Liver (tissue), 9 donors: ENCODE results near the gene SNX15. TPM values are rescaled to one million over a fixed set of nuclear protein-coding genes. Genes with fewer than 3 reads are reported as not detected.

Experiments used
- DNase-seq: peaks from one replicate; pipeline ENCODE4 v3.0.0-alpha.2; 2017; ENCODE audit warnings: low spot score
- H3K27ac ChIP-seq, 2 donors: one replicate each; pipeline ENCODE4 v1.7.0; 2013; ENCODE audit warnings: inconsistent platforms in 2 of 2, low read length in 2 of 2, control low read depth in 1 of 2, low read depth in 1 of 2, mild to moderate bottlenecking in 1 of 2
- H3K27me3 ChIP-seq, 4 donors: one replicate each; pipeline versions ENCODE4 v1.6.1 to v1.7.0; 2013; ENCODE audit warnings: low read length in 3 of 4, inconsistent platforms in 1 of 4, mild to moderate bottlenecking in 1 of 4, moderate library complexity in 1 of 4; ENCODE audit not compliant: control insufficient read depth in 4 of 4, insufficient read depth in 4 of 4
- H3K36me3 ChIP-seq, 4 donors: one replicate each; pipeline versions ENCODE4 v1.6.1 to v1.7.0; 2013; ENCODE audit warnings: low read length in 3 of 4, mild to moderate bottlenecking in 3 of 4, low read depth in 1 of 4, moderate library complexity in 1 of 4; ENCODE audit not compliant: control insufficient read depth in 4 of 4, insufficient read depth in 3 of 4
- H3K4me1 ChIP-seq, 4 donors: one replicate each; pipeline versions ENCODE4 v1.6.1 to v1.7.0; 2013; ENCODE audit warnings: low read length in 3 of 4, mild to moderate bottlenecking in 3 of 4, moderate library complexity in 1 of 4; ENCODE audit not compliant: control insufficient read depth in 4 of 4, insufficient read depth in 4 of 4
- H3K4me3 ChIP-seq, 3 donors: one replicate each; pipeline versions ENCODE4 v1.6.1 to v1.7.0; 2013; ENCODE audit warnings: low read length in 3 of 3, control low read depth in 1 of 3, low read depth in 1 of 3, mild to moderate bottlenecking in 1 of 3
- H3K9ac ChIP-seq, 2 donors: one replicate each; pipeline ENCODE4 v1.7.0; 2013; ENCODE audit warnings: low read length in 2 of 2, mild to moderate bottlenecking in 2 of 2, moderate library complexity in 2 of 2, control low read depth in 1 of 2, low read depth in 1 of 2
- H3K9me3 ChIP-seq, 4 donors: one replicate each; pipeline versions ENCODE4 v1.6.1 to v1.7.0; 2013; ENCODE audit warnings: low read length in 3 of 4; ENCODE audit not compliant: control insufficient read depth in 4 of 4
- ATF3 ChIP-seq: IDR thresholded peaks from 2 replicates; pipeline ENCODE4 v1.6.1; 2016; ENCODE audit warnings: antibody characterized with exemption
- CTCF ChIP-seq: fragments of 150-350 bp; IDR thresholded peaks from 2 replicates; pipeline ENCODE4 v1.5.1; 2017; ENCODE audit warnings: improper control_type of control experiment, low read depth, low read length; ENCODE audit not compliant: missing input control
- EGR1 ChIP-seq, 2 donors: IDR thresholded peaks; 2 replicates each; pipeline ENCODE4 v1.6.1; 2016 to 2018; ENCODE audit warnings: antibody characterized with exemption in 2 of 2, low read depth in 2 of 2
- FOXA1 ChIP-seq: IDR thresholded peaks from 2 replicates; pipeline ENCODE4 v1.6.1; 2016; ENCODE audit warnings: antibody characterized with exemption
- GABPA ChIP-seq, 2 donors: IDR thresholded peaks in 1 of 2; conservative IDR thresholded peaks in 1 of 2; 2 replicates each; pipeline ENCODE4 v1.6.1; 2016; ENCODE audit warnings: antibody characterized with exemption in 2 of 2, mild to moderate bottlenecking in 1 of 2, moderate library complexity in 1 of 2
- HNF4A ChIP-seq, 2 donors: conservative IDR thresholded peaks; 2 replicates each; pipeline ENCODE4 v1.6.1; 2016; ENCODE audit warnings: antibody characterized with exemption in 2 of 2, mild to moderate bottlenecking in 2 of 2
- HNF4G ChIP-seq: IDR thresholded peaks from 2 replicates; pipeline ENCODE4 v1.6.1; 2016; ENCODE audit warnings: antibody characterized with exemption
- JUND ChIP-seq, 2 donors: IDR thresholded peaks; 2 replicates each; pipeline ENCODE4 v1.6.1; 2016; ENCODE audit warnings: antibody characterized with exemption in 2 of 2
- MAX ChIP-seq: IDR thresholded peaks from 2 replicates; pipeline ENCODE4 v1.6.1; 2016; ENCODE audit warnings: antibody characterized with exemption
- NR2F2 ChIP-seq: IDR thresholded peaks from 2 replicates; pipeline ENCODE4 v1.6.1; 2016; ENCODE audit warnings: antibody characterized with exemption
- RAD21 ChIP-seq, 2 donors: IDR thresholded peaks; 2 replicates each; pipeline ENCODE4 v1.6.1; 2016; ENCODE audit warnings: antibody characterized with exemption in 2 of 2, mild to moderate bottlenecking in 2 of 2
- REST ChIP-seq: IDR thresholded peaks from 2 replicates; pipeline ENCODE4 v1.6.1; 2016; ENCODE audit warnings: antibody characterized with exemption, mild to moderate bottlenecking
- RXRA ChIP-seq, 2 donors: IDR thresholded peaks; 2 replicates each; pipeline ENCODE4 v1.6.1; 2017 to 2018; ENCODE audit warnings: antibody characterized with exemption in 2 of 2, mild to moderate bottlenecking in 1 of 2
- SP1 ChIP-seq: IDR thresholded peaks from 2 replicates; pipeline ENCODE4 v1.6.1; 2018; ENCODE audit warnings: antibody characterized with exemption, mild to moderate bottlenecking
- TAF1 ChIP-seq: conservative IDR thresholded peaks from 2 replicates; pipeline ENCODE4 v1.6.1; 2016; ENCODE audit warnings: antibody characterized with exemption, mild to moderate bottlenecking
- YY1 ChIP-seq: IDR thresholded peaks from 2 replicates; pipeline ENCODE4 v1.6.1; 2016; ENCODE audit warnings: antibody characterized with exemption, mild to moderate bottlenecking
- ZBTB33 ChIP-seq: IDR thresholded peaks from 2 replicates; pipeline ENCODE4 v1.6.1; 2016; ENCODE audit warnings: antibody characterized with exemption
- WGBS: extraction: QIAGEN DNeasy Blood & Tissue Kit; methylation state at CpG from one replicate; pipeline ENCODE4 v1.1.7; 2013; 5-methylcytosine and 5-hydroxymethylcytosine counted together
- polyA plus RNA-seq, 2 donors: library from polyadenylated mRNA; stranded (reverse) in 1 of 2; unstranded in 1 of 2; fragments of 200-250 nt in 1 of 2; fragments of >200 nt in 1 of 2; fragmentation: Nextera tagmentation in 1 of 2; extraction: Ambion mirVana in 1 of 2; gene quantifications; one replicate each; pipeline versions ENCODE4 v1.2.1 to v1.2.3, GENCODE V29; 2013 to 2015
- total RNA-seq, 2 donors: library from RNA; depleted of rRNA; stranded (reverse); fragments of >200 nt; gene quantifications; one replicate each; pipeline ENCODE4 v1.2.3, GENCODE V29; 2014
- donor health status: healthy.
- donor health status: healthy.
- donor health status: healthy.
- donor health status: healthy.
- donor health status: healthy.

SNX15 gene
- total and polyA plus RNA-seq, 4 donors: 4.5 to 7.2 (median 5.7) TPM

- no peak overlapping the region for H3K27ac ChIP-seq
Observed at GRCh38 chr11:64987998-64988854, 39.0 kb upstream of the SNX15 start.

GRCh38 chr11:64989416-64989815, 37.8 kb upstream of the SNX15 start:
- Histone ChIP-seq H3K4me3 (no peak overlapping the region), H3K36me3 (peaks cover 0 to 2% (median 0%) of the 10 kb centered on the region in 4 donors), H3K9me3 (no peaks in the 10 kb centered on the region), H3K27ac (peak overlapping the region; percentile 36 to 50), H3K4me1 (peaks cover 3 to 20% (median 15%) of the 10 kb centered on the region in 4 donors), H3K27me3 (no peaks in the 10 kb centered on the region), H3K9ac (no peak overlapping the region)
- 81% methylated on average over 13 of the region's 13 CpGs for WGBS
- TF ChIP-seq CTCF: no peak
- TF ChIP-seq SP1: no peak
- no peak for TF ChIP-seq FOXA1
- no peak for TF ChIP-seq ATF3
- TF ChIP-seq NR2F2: no peak
- no peak for TF ChIP-seq TAF1
- no peak for TF ChIP-seq RAD21 (IDR thresholded peaks at IDR 0.05)
- no peak for TF ChIP-seq ZBTB33
- TF ChIP-seq RXRA (IDR thresholded peaks at IDR 0.05): no peak
- no peak for TF ChIP-seq EGR1 (IDR thresholded peaks at IDR 0.05; ENCODE audit: low read depth in 2 of 2)
- TF ChIP-seq YY1: no peak
- TF ChIP-seq REST: no peak
- no peak for TF ChIP-seq JUND (IDR thresholded peaks at IDR 0.05)
- no peak for TF ChIP-seq MAX
- no peak for DNase-seq

More at GRCh38 chr11:64987998-64988854, 39.0 kb upstream of the SNX15 start:
- no peaks in the 10 kb centered on the region for H3K9me3 ChIP-seq
- H3K9ac ChIP-seq: no peak overlapping the region
- TF ChIP-seq GABPA (IDR thresholded peaks at IDR 0.05 in 1 of 2, conservative IDR thresholded peaks at IDR 0.05 in 1 of 2) (no peak), SP1 (peak; percentile 26), HNF4A (conservative IDR thresholded peaks at IDR 0.05) (peak; percentile 38 to 81), HNF4G (peak; percentile 36)
- 70% methylated on average over 6 of the region's 6 CpGs for WGBS
- H3K4me3 ChIP-seq: no peak overlapping the region
- no peaks in the 10 kb centered on the region for H3K27me3 ChIP-seq
- H3K36me3 ChIP-seq: peaks cover 0 to 2% (median 0%) of the 10 kb centered on the region in 4 donors
- peaks cover 3 to 20% (median 15%) of the 10 kb centered on the region in 4 donors for H3K4me1 ChIP-seq
- no peak for DNase-seq
